Fibroblast of lung (primary cell): ENCODE data around the gene TCF12.

Experiments used
- EZH2 ChIP-seq: IDR thresholded peaks from 2 replicates; pipeline ENCODE4 v1.5.1; 2012; ENCODE audit warnings: low read length, control low read depth, mild to moderate bottlenecking; ENCODE audit errors: missing control alignments
- TF ChIP-seq, protein P1 (sequence below), 2 donors: IDR thresholded peaks in 1 of 2; conservative IDR thresholded peaks in 1 of 2; 1 replicate in 1 of 2; 2 replicates in 1 of 2; pipeline ENCODE4 v1.5.1; 2011 to 2012; ENCODE audit warnings: low read length in 2 of 2, control low read depth in 1 of 2, inconsistent platforms in 1 of 2, low read depth in 1 of 2, mild to moderate bottlenecking in 1 of 2

DNA sequence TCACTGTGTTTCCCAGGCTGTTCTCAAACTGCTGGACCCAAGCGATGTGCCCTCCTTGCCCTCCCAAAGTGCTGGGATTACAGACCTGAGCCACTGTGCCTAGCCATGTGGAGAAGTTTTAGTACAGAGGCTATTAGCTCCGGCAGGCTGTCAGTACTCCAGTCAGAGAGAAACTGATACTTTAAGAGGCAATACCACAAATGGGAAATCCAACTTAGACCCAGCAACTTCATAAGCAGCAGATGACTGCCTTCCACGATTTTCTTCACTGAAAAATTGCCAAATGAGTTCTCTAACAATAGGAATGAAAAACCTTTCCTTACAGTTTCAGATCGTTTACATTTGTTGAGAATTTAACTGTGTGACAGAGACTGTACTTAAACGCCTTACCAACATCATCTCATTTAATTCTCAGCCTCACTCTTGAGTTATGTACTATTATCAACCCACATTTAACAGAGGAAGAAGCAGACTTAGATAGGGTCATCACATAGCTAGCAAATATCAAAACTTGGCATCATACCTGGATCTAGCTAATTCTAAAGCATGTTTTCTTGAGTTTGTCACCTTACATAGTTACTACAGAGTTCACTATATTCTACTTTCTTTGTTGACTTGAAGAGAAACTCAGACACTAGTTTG, 127.4 kb downstream of the TCF12 start:
- TF ChIP-seq, protein P1, sequence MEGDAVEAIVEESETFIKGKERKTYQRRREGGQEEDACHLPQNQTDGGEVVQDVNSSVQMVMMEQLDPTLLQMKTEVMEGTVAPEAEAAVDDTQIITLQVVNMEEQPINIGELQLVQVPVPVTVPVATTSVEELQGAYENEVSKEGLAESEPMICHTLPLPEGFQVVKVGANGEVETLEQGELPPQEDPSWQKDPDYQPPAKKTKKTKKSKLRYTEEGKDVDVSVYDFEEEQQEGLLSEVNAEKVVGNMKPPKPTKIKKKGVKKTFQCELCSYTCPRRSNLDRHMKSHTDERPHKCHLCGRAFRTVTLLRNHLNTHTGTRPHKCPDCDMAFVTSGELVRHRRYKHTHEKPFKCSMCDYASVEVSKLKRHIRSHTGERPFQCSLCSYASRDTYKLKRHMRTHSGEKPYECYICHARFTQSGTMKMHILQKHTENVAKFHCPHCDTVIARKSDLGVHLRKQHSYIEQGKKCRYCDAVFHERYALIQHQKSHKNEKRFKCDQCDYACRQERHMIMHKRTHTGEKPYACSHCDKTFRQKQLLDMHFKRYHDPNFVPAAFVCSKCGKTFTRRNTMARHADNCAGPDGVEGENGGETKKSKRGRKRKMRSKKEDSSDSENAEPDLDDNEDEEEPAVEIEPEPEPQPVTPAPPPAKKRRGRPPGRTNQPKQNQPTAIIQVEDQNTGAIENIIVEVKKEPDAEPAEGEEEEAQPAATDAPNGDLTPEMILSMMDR (conservative IDR thresholded peaks at IDR 0.05 in 1 of 2, IDR thresholded peaks at IDR 0.05 in 1 of 2; ENCODE audit: low read depth in 1 of 2, low read length in 2 of 2) = no peak
- no peak for TF ChIP-seq EZH2
